ENCODE measurements around the gene BACH2. TPM values are rescaled to one million over a fixed set of nuclear protein-coding genes. Genes with fewer than 3 reads are reported as not detected.
A peak's percentile ranks its signal among the peaks of the same experiment; 100 is the strongest.

Gene BACH2
- total RNA-seq, 2 donors from 2014 or later, result 5.2 to 5.7 TPM

DNA sequence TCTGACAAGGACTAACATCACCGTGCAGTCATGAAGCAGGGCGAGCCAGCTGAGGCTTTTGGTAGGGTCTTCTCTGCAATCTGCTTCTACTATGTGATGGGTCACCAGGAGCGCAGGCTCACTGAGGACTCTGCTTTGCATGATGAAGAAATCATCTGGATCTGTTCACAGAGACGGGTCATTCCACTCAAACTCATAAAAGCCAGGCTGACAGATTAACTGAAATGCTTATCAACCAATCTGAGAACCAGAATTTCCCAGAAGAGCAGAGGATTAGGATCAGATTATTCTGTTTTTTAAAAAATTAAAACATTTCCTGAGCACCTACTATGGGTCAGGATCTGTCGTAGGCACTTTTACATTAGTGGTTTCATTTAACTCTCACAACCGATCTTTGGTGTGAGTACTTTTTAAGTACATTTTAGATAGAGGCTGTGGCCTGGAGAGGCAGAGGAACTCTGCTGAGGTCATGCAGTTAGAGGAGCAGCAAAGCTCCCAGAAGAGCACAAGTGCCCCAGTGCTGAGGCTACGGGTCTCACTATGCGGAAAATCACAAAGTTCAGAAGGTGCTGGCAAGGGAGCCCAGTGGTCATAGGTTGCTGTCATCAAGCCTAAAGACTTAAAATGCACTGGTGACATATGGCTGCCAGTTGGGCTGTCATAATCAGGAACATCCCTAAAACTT is 109.1 kb downstream of the BACH2 start:
- intact Hi-C loops (cut with DNase I), result no loop called here
- Histone ChIP-seq H3K27ac (peak overlapping the region in 1 of 2 donors; percentile 16), H3K27me3 (replicated peaks; ENCODE audit: insufficient read depth) (no peaks in the 10 kb centered on the region), H3K4me1 (replicated peaks) (peaks cover 3% of the 10 kb centered on the region), H3K9me3 (no peaks in the 10 kb centered on the region), H3K4me3 (no peak overlapping the region), H3K36me3 (no peaks in the 10 kb centered on the region)
- WGBS, result 49% methylated on average over 8 of the region's 8 CpGs
- TF ChIP-seq, protein P1, sequence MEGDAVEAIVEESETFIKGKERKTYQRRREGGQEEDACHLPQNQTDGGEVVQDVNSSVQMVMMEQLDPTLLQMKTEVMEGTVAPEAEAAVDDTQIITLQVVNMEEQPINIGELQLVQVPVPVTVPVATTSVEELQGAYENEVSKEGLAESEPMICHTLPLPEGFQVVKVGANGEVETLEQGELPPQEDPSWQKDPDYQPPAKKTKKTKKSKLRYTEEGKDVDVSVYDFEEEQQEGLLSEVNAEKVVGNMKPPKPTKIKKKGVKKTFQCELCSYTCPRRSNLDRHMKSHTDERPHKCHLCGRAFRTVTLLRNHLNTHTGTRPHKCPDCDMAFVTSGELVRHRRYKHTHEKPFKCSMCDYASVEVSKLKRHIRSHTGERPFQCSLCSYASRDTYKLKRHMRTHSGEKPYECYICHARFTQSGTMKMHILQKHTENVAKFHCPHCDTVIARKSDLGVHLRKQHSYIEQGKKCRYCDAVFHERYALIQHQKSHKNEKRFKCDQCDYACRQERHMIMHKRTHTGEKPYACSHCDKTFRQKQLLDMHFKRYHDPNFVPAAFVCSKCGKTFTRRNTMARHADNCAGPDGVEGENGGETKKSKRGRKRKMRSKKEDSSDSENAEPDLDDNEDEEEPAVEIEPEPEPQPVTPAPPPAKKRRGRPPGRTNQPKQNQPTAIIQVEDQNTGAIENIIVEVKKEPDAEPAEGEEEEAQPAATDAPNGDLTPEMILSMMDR (IDR thresholded peaks at IDR 0.05), result no peak
- no peak for TF ChIP-seq POLR2AphosphoS5 (IDR thresholded peaks at IDR 0.05)
- TF ChIP-seq POLR2A (IDR thresholded peaks at IDR 0.05), result no peak
- DNase-seq (ENCODE audit: low spot score), result no peak

DNA sequence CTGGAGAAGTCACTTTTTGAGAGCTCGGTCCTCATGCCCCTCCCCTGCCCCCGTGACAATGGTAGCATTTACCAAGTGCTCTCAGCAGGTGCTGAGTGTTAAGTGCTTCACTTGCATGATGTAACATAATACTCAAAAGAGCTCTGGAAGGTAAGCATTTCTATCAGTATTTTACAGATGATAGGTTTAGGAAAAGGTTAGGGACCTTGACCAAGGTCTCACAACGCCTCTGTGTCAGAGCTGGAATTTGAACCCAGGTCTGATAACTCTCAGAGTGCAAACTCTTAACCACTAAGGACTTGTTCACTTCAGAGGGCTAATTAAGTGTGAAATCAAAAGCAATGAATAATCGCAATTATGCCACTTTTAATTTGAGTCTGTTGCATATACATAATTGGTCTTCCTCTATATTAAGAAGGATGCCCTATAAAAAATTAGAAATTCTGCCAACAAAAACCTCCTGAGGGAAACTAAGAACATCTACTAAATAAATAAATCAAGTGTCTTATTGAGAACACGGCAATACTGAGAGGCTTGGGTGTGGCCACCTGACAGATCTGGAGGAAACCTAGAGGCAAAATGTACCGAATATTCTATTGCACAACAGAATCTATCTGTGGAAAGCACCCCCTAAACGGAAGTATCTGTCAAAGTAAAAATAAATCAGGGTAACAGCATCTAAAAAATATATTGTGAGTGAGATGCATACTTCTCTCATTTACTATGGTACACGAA is 109.8 kb downstream of the BACH2 start:
- WGBS, result 40% methylated on average over 8 of the region's 8 CpGs
- H3K4me3 ChIP-seq, result no peak overlapping the region
- H3K4me1 ChIP-seq (replicated peaks), result peaks cover 3% of the 10 kb centered on the region
- H3K27ac ChIP-seq, result peak overlapping the region in 1 of 2 donors; percentile 16
- TF ChIP-seq POLR2AphosphoS5 (IDR thresholded peaks at IDR 0.05) (no peak), POLR2A (IDR thresholded peaks at IDR 0.05) (no peak)
- TF ChIP-seq, protein P1 (IDR thresholded peaks at IDR 0.05), result no peak
- no peaks in the 10 kb centered on the region for H3K36me3 ChIP-seq
- H3K27me3 ChIP-seq (replicated peaks; ENCODE audit: insufficient read depth), result no peaks in the 10 kb centered on the region
- H3K9me3 ChIP-seq, result no peaks in the 10 kb centered on the region
- intact Hi-C loops (cut with DNase I), result no loop called here
- no peak for DNase-seq (ENCODE audit: low spot score)

DNA sequence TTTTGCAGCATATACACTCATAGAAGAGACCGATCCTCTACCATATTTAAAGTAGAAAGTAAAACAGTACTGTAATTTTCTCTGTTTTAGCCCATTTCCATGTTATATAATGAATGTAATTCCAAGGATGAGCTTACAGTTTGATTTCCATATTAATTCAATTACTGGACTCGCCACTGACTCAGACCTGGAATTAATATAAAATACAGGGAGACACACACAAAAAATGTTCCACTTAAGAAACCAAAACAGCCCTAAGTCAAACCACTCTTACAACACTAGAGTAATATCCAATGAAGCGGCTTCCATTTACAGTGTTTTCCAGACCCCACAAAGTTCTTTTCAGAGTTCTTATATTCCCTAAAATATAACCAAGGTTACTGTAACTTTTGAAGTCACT is 110.6 kb downstream of the BACH2 start:
- 97% methylated on average over 3 of the region's 3 CpGs for WGBS
- intact Hi-C loops (cut with DNase I), result no loop called here
- DNase-seq (ENCODE audit: low spot score), result no peak
- peaks cover 3% of the 10 kb centered on the region for H3K4me1 ChIP-seq (replicated peaks)
- H3K27ac ChIP-seq, result no peak overlapping the region
- H3K9me3 ChIP-seq, result no peaks in the 10 kb centered on the region
- no peak for TF ChIP-seq POLR2AphosphoS5 (IDR thresholded peaks at IDR 0.05)
- no peaks in the 10 kb centered on the region for H3K36me3 ChIP-seq
- no peak overlapping the region for H3K4me3 ChIP-seq
- H3K27me3 ChIP-seq (replicated peaks; ENCODE audit: insufficient read depth), result no peaks in the 10 kb centered on the region

DNA sequence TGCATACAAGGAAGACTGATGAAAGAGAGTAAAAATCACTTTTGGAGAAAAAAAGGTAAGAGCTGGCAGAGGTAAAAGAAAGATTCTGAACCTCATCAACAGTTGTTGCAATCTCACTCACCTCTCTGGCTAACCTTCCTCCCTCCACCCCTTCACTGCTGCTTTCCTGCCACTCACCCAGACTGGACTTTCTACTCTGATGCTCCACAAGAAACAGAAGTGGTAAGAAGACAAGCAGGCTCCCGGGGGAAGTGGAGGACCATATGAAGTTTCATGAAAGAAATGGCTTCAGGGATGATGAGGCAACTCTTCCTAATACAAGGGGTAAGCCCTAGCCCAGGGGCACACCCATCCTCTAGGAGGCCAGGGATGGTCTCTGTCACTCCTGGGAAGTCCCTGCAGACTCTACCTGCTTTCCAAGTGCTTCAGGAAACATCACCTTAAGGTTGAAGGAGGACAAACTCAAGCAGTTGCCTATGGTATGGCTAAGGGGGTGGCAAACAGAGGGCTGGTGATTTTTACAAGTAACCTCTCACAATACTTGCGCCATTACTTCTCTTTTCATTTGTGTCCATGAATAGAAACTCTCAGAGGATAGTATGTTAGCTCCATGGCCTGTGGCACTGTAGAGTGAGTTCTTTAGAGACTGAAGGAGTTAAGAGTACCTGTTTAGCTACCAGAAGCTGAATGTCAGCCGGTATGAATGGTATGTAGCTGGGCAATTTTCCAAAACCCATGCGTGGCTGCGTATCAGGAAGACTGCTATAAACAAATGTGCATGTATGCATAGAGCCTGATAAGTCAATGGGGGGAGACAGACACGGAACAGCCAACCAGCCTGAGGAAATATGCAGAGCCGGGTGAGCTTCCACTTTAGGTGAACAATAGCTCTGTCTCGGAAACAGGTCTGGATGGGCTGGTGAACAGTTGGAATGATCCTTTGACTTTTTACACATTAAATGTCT is 112.0 kb downstream of the BACH2 start:
- DNase-seq (ENCODE audit: low spot score), result no peak

More for the DNA sequence above, 112.0 kb downstream of the BACH2 start:
- Histone ChIP-seq H3K4me3 (no peak overlapping the region), H3K36me3 (no peaks in the 10 kb centered on the region), H3K4me1 (replicated peaks) (peaks cover 3% of the 10 kb centered on the region), H3K27ac (no peak overlapping the region), H3K9me3 (no peaks in the 10 kb centered on the region), H3K27me3 (replicated peaks; ENCODE audit: insufficient read depth) (no peaks in the 10 kb centered on the region)
- 40% methylated on average over 8 of the region's 8 CpGs for WGBS
- TF ChIP-seq POLR2AphosphoS5 (IDR thresholded peaks at IDR 0.05), result no peak
- TF ChIP-seq, protein P1 (IDR thresholded peaks at IDR 0.05), result no peak
- TF ChIP-seq POLR2A (IDR thresholded peaks at IDR 0.05), result no peak
- intact Hi-C loops (cut with DNase I), result no loop called here
